HG03520 (cell line): ENCODE measurements around the gene ARID3B.

ENCODE experiments used
- ATAC-seq: cut with Tn5 transposase; IDR thresholded peaks from one replicate; pipeline ENCODE4 v1.9.1; 2021; ENCODE audit warnings: mild to moderate bottlenecking, moderate library complexity; ENCODE audit not compliant: unreplicated experiment

The ARID3B gene

DNA sequence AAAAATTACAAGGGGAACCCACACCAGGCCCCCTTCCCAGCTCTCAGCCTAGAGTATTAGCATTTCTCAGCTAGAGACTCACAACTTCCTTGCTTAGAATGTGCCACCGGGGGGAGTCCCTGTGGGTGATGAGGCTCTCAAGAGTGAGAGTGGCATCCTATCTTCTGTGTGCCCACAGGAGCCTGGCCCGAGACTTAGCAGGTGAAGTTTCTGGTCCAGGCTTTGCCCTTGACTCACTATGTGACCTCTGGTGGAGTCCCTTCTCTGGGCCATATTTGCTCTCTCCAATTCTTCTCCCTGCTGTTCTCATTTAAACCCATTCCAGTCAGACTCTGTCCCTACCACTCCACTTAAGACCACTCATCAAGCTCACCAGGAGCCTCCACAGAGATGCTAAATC lies 92.8 kb downstream of the ARID3B start:
- no peak for ATAC-seq

DNA sequence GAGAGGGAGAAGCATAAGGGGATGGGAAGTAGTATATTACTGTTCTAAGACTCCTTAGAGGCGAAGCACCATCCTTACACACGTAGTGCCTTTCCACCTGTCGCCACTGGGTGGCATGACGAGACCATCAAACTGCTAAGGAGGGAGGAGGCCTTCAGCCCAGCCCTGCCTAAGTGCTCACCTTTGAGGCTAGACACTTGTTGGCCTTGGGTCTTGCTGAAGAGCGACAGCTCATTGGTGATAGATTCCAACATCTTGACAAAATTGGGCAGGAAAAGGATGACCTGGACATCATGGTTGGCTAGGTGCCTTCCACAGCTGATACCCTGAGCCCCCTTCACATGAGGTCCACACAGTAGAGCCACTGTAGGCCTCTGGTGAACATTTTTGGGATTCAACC lies 94.2 kb downstream of the ARID3B start:
- ATAC-seq, result no peak

- ATAC-seq, result no peak
Observed at GRCh38 chr15:74636984-74637383, 96.0 kb downstream of the ARID3B start.

GRCh38 chr15:74641151-74641550 lies 100.1 kb downstream of the ARID3B start:
- ATAC-seq, result no peak

DNA sequence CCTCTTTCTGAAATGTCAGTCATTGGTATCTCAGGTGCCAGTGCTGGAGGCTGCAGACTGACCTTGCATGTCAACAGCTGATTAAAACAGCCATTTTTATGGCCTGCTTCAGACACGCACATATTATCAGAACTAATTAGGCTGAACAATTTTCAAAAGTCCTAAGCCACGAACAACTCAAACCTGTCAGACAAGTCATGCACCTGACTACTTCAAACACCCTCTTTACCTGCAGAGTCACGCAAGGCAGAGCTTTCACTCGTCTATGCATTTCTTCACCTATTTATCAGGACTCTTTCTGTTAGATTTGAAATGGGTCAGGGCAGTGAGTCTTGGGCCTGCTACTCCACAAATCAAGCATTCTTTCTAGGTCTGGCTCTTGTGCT lies 101.3 kb downstream of the ARID3B start:
- ATAC-seq, result no peak

DNA sequence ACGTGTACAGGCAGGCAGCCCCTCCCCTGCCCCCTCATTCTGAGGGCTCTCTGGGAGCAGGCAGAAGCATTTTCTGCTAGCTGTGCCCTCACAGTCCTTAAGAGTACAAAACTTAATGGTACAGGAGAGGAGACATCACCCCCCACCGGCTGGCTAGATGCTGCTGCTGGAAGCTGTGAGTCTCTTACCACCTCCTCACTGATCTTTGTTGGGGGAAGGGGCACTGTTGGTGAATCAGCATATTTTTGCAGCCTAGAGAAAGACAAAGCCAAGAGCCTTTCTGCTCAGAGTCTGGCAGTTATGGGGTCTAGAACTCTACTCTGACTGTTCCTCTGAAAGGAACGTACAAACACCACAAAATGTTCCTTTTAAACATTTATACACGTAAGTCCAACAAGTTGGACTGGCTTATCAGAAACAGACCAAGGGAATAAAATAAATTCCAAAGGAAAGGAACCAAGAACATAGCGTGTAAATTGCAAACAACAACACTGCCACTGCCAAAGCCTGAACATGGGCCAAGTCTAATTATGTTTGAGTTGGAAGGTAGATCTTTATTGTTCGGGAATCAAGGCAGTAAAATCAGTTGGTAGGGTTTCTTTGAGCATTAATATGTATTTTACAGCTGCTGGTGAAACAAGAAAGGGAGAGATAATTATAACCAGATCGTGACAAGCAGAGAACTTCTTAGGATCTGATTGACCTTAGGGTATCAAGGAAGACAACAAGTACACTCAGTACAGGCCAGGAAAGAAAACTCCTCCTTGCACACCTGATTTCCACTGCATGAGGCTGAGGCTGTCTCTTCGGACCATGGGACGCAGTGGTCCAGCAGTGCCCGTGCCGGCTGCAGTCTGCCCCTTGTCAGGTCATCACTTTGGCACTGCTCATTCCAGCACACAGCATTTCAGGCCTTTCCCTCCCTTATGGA lies 102.0 kb downstream of the ARID3B start:
- no peak for ATAC-seq

- ATAC-seq, result no peak
Observed at GRCh38 chr15:74643665-74644204, 102.7 kb downstream of the ARID3B start.

DNA sequence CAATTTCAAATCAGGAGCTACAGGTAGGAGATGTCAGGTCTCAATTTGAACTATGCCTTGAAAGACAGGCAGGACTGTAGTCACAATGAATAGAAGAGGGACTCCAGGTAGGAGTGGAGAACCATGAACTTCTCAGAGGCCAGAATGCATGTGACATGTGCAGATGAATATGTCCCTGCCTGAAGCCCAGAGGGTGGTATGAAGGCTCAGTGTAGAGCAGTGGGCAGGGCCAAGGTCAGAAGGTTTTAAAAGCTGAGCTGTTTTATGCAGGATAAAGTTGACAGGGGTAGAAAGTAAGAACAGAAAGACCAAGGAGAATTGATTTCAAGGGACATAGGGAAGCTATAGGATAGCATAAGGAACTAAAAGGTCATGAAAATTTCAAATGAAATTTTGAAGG lies 105.5 kb downstream of the ARID3B start:
- ATAC-seq, result no peak
